Measurements from ENCODE around the gene GALNTL6.

Gene GALNTL6

GRCh38 chr4:173061160-173061559, 1248.0 kb downstream of the GALNTL6 start:
- DNase-seq (ENCODE audit: low read depth in 2 of 2) = no peak
- no peak for TF ChIP-seq CTCF (IDR thresholded peaks at IDR 0.05; ENCODE audit: low read depth, low read length)
- H3K4me3 ChIP-seq (replicated peaks in 1 of 2; ENCODE audit: low read depth in 2 of 2, low read length in 2 of 2) = no peak overlapping the region

GRCh38 chr4:173073939-173074500, 1260.8 kb downstream of the GALNTL6 start:
- no peak overlapping the region for H3K4me3 ChIP-seq (replicated peaks in 1 of 2; ENCODE audit: low read depth in 2 of 2, low read length in 2 of 2)
- no peak for DNase-seq (ENCODE audit: low read depth in 2 of 2)
- TF ChIP-seq CTCF (IDR thresholded peaks at IDR 0.05; ENCODE audit: low read depth, low read length) = no peak

GRCh38 chr4:173074501-173074946, 1261.3 kb downstream of the GALNTL6 start:
- H3K4me3 ChIP-seq (replicated peaks in 1 of 2; ENCODE audit: low read depth in 2 of 2, low read length in 2 of 2) = no peak overlapping the region
- peak; percentile 56 to 95 for DNase-seq (ENCODE audit: low read depth in 2 of 2)
- TF ChIP-seq CTCF (IDR thresholded peaks at IDR 0.05; ENCODE audit: low read depth, low read length) = no peak

- no peak overlapping the region for H3K4me3 ChIP-seq (replicated peaks in 1 of 2; ENCODE audit: low read depth in 2 of 2, low read length in 2 of 2)
- no peak for TF ChIP-seq CTCF (IDR thresholded peaks at IDR 0.05; ENCODE audit: low read depth, low read length)
- peak in 1 of 2 donors; percentile 18 for DNase-seq (ENCODE audit: low read depth in 2 of 2)
Measured at GRCh38 chr4:173076903-173077634, 1263.9 kb downstream of the GALNTL6 start.

GRCh38 chr4:173088144-173088543, 1274.9 kb downstream of the GALNTL6 start:
- no peak for TF ChIP-seq CTCF (IDR thresholded peaks at IDR 0.05; ENCODE audit: low read depth, low read length)
- no peak for DNase-seq (ENCODE audit: low read depth in 2 of 2)
- H3K4me3 ChIP-seq (replicated peaks in 1 of 2; ENCODE audit: low read depth in 2 of 2, low read length in 2 of 2) = no peak overlapping the region

Measured in cardiac fibroblast (primary cell).